Loucy (cell line): ENCODE results near the gene OR4C11.

Experiments
- H2AFZ ChIP-seq: fragments of 200-600 bp; sonication (generic); 2 replicates; pipeline ENCODE4 v1.6.0; 2016; ENCODE audit warnings: antibody characterized with exemption, mild to moderate bottlenecking, low read length, moderate library complexity
- H3F3A ChIP-seq: fragments of 200-600 bp; 2 replicates; pipeline ENCODE4 v1.6.0; 2016; ENCODE audit warnings: antibody characterized with exemption, low read depth, mild to moderate bottlenecking
- H3K27me3 ChIP-seq: fragments of 200-600 bp; sonication (generic); 2 replicates; pipeline ENCODE4 v1.6.1; 2014; ENCODE audit warnings: low read length, mild to moderate bottlenecking; ENCODE audit not compliant: insufficient read depth, poor library complexity, severe bottlenecking
- H3K36me3 ChIP-seq: fragments of 200-600 bp; sonication (generic); 2 replicates; pipeline ENCODE4 v1.6.1; 2016; ENCODE audit warnings: low read length; ENCODE audit not compliant: insufficient read depth
- H3K4me1 ChIP-seq: fragments of 200-600 bp; sonication (generic); 2 replicates; pipeline ENCODE4 v1.5.1; 2014; ENCODE audit warnings: low read length, mild to moderate bottlenecking; ENCODE audit not compliant: insufficient read depth, poor library complexity, severe bottlenecking
- H3K4me2 ChIP-seq: fragments of 200-600 bp; sonication (generic); 2 replicates; pipeline ENCODE4 v1.6.0; 2014; ENCODE audit warnings: antibody characterized with exemption, low read length, low read depth, mild to moderate bottlenecking; ENCODE audit not compliant: poor library complexity, severe bottlenecking
- H3K4me3 ChIP-seq: fragments of 200-600 bp; sonication (generic); 2 replicates; pipeline ENCODE4 v1.5.1; 2014; ENCODE audit warnings: low read length, mild to moderate bottlenecking, mixed read lengths; ENCODE audit not compliant: poor library complexity, severe bottlenecking
- H3K79me2 ChIP-seq: fragments of 200-600 bp; sonication (generic); 2 replicates; pipeline ENCODE4 v1.6.1; 2014; ENCODE audit warnings: low read length; ENCODE audit not compliant: insufficient read depth
- H3K9ac ChIP-seq: fragments of 200-600 bp; sonication (generic); 2 replicates; pipeline ENCODE4 v1.6.0; 2014; ENCODE audit warnings: mild to moderate bottlenecking, low read depth, low read length, moderate library complexity; ENCODE audit not compliant: poor library complexity, severe bottlenecking
- H3K9me2 ChIP-seq: fragments of 200-600 bp; sonication (generic); replicated peaks from 2 replicates; pipeline ENCODE4 v1.6.1; 2016; ENCODE audit warnings: low read depth, low read length, mixed read lengths
- H3K9me3 ChIP-seq: fragments of 200-600 bp; sonication (generic); 2 replicates; pipeline ENCODE4 v1.6.1; 2014; ENCODE audit warnings: mild to moderate bottlenecking, antibody characterized with exemption, low read length, low read depth; ENCODE audit not compliant: insufficient read depth
- H4K20me1 ChIP-seq: fragments of 200-600 bp; sonication (generic); 2 replicates; pipeline ENCODE4 v1.6.0; 2014; ENCODE audit warnings: antibody characterized with exemption, low read length, mild to moderate bottlenecking; ENCODE audit not compliant: insufficient read depth, poor library complexity, severe bottlenecking
- CTCF ChIP-seq: fragments of 200-600 bp; sonication (generic); conservative IDR thresholded peaks from 2 replicates; pipeline ENCODE4 v1.5.1; 2014; ENCODE audit warnings: mild to moderate bottlenecking, antibody characterized with exemption, low read length
- EZH2phosphoT487 ChIP-seq: fragments of 200-600 bp; IDR thresholded peaks from 2 replicates; pipeline ENCODE4 v1.6.1; 2018; ENCODE audit warnings: antibody characterized with exemption, mild to moderate bottlenecking, moderate library complexity, borderline replicate concordance

OR4C11 gene

GRCh38 chr11:55648027-55648426 lies 40.6 kb upstream of the OR4C11 start, which contains the start of gene OR4S2:
TSS of gene OR4S2 (plus strand) at chr11:55648327. CDS start at chr11:55650904, 2,577 bp downstream.
- no peak within 1 kb of the TSS for H3K4me2 ChIP-seq
- H3K4me1 ChIP-seq = no peaks in the 10 kb centered on the region
- no peaks in the 10 kb centered on the region for H3F3A ChIP-seq
- H3K9me3 ChIP-seq = no peaks in the 10 kb centered on the region
- no peaks in the 10 kb centered on the region for H4K20me1 ChIP-seq
- H3K79me2 ChIP-seq = no peaks in the 10 kb centered on the region
- no peaks in the 10 kb centered on the region for H3K27me3 ChIP-seq
- H3K36me3 ChIP-seq = no peaks in the 10 kb centered on the region
- TF ChIP-seq EZH2phosphoT487 (no peak), CTCF (no peak)
- no peak within 1 kb of the TSS for H3K9ac ChIP-seq
- no peak within 1 kb of the TSS for H2AFZ ChIP-seq
- H3K9me2 ChIP-seq = no peaks in the 10 kb centered on the region
- H3K4me3 ChIP-seq = no peak within 1 kb of the TSS

GRCh38 chr11:55634813-55635212 lies 27.4 kb upstream of the OR4C11 start, which contains the start of gene OR4P4:
TSS of gene OR4P4 (plus strand) at chr11:55635113.
- H3K4me1 ChIP-seq = no peaks in the 10 kb centered on the region
- H3K4me2 ChIP-seq = no peak within 1 kb of the TSS
- no peak within 1 kb of the TSS for H3K4me3 ChIP-seq
- H3K79me2 ChIP-seq = no peaks in the 10 kb centered on the region
- H2AFZ ChIP-seq = no peak within 1 kb of the TSS
- no peaks in the 10 kb centered on the region for H3K9me2 ChIP-seq
- H3K27me3 ChIP-seq = no peaks in the 10 kb centered on the region
- no peaks in the 10 kb centered on the region for H3F3A ChIP-seq
- H3K36me3 ChIP-seq = no peaks in the 10 kb centered on the region
- TF ChIP-seq CTCF = no peak
- no peak for TF ChIP-seq EZH2phosphoT487
- no peaks in the 10 kb centered on the region for H3K9me3 ChIP-seq
- H3K9ac ChIP-seq = no peak within 1 kb of the TSS
- no peaks in the 10 kb centered on the region for H4K20me1 ChIP-seq

GRCh38 chr11:55624531-55624930 lies 17.1 kb upstream of the OR4C11 start:
- TF ChIP-seq EZH2phosphoT487 (no peak), CTCF (no peak)
- Histone ChIP-seq H3K36me3 (no peaks in the 10 kb centered on the region), H3K9me2 (no peaks in the 10 kb centered on the region), H4K20me1 (no peaks in the 10 kb centered on the region), H3K4me2 (no peak overlapping the region), H2AFZ (no peak overlapping the region), H3K79me2 (no peaks in the 10 kb centered on the region), H3K27me3 (no peaks in the 10 kb centered on the region), H3K4me1 (no peaks in the 10 kb centered on the region), H3K9me3 (peaks cover 6% of the 10 kb centered on the region; the same call in 1 of the 2 replicates), H3K4me3 (no peak overlapping the region), H3K9ac (no peak overlapping the region), H3F3A (no peaks in the 10 kb centered on the region)
